SK-N-SH treated with all-trans-retinoic acid at 6 μM for 48 hours (cell line): ENCODE results near the gene FRMD4A.

Experiments used
- ATAC-seq: fragments of 200-7000 bp; cut with Tn5 transposase; 3 replicates; pipeline ENCODE4 v1.9.1; 2020; ENCODE audit warnings: mild to moderate bottlenecking, moderate library complexity
- ARNTL ChIP-seq: fragments of 450-650 bp; formaldehyde crosslinking; IDR thresholded peaks from 2 replicates; pipeline ENCODE4 v1.5.0; 2020; ENCODE audit warnings: low read depth, mild to moderate bottlenecking, moderate library complexity, borderline replicate concordance
- BACH2 ChIP-seq: fragments of 250-450 bp; sonication (Bioruptor Pico); IDR thresholded peaks from 2 replicates; pipeline ENCODE4 v1.9.0; 2021; ENCODE audit warnings: mild to moderate bottlenecking, borderline replicate concordance
- CSDC2 ChIP-seq: fragments of 250-450 bp; sonication (Bioruptor Pico); IDR thresholded peaks from 2 replicates; pipeline ENCODE4 v1.5.0; 2020; ENCODE audit warnings: mild to moderate bottlenecking, moderate library complexity
- CSRNP3 ChIP-seq: fragments of 250-450 bp; sonication (Bioruptor Pico); IDR thresholded peaks from 2 replicates; pipeline ENCODE4 v1.5.1; 2021; ENCODE audit warnings: mild to moderate bottlenecking, moderate library complexity
- ESRRG ChIP-seq: fragments of 250-450 bp; sonication (Bioruptor Pico); IDR thresholded peaks from 2 replicates; pipeline ENCODE4 v1.6.1; 2021; ENCODE audit warnings: mild to moderate bottlenecking
- GLIS3 ChIP-seq: fragments of 250-450 bp; sonication (Bioruptor Pico); IDR thresholded peaks from 2 replicates; pipeline ENCODE4 v1.5.0; 2020; ENCODE audit warnings: mild to moderate bottlenecking, moderate library complexity
- ISL1 ChIP-seq: fragments of 250-450 bp; sonication (Bioruptor Pico); IDR thresholded peaks from 2 replicates; pipeline ENCODE4 v2.1.2; 2022; ENCODE audit warnings: mild to moderate bottlenecking, moderate library complexity
- OSR1 ChIP-seq: fragments of 250-450 bp; sonication (Bioruptor Pico); IDR thresholded peaks from 2 replicates; pipeline ENCODE4 v1.8.0; 2022; ENCODE audit warnings: moderate library complexity, mild to moderate bottlenecking, inconsistent platforms
- PATZ1 ChIP-seq: fragments of 250-450 bp; sonication (Bioruptor Pico); IDR thresholded peaks from 2 replicates; pipeline ENCODE4 v1.8.0; 2020; ENCODE audit warnings: mild to moderate bottlenecking, moderate library complexity, borderline replicate concordance
- POU6F1 ChIP-seq: fragments of 250-450 bp; sonication (Bioruptor Pico); IDR thresholded peaks from 2 replicates; pipeline ENCODE4 v1.8.0; 2021; ENCODE audit warnings: low read depth, mild to moderate bottlenecking, moderate library complexity, borderline replicate concordance
- PPARA ChIP-seq: fragments of 250-450 bp; sonication (Bioruptor Pico); IDR thresholded peaks from 2 replicates; pipeline ENCODE4 v1.5.0; 2020; ENCODE audit warnings: mild to moderate bottlenecking, borderline replicate concordance
- RARB ChIP-seq: fragments of 250-450 bp; sonication (Bioruptor Pico); IDR thresholded peaks from 2 replicates; pipeline ENCODE4 v1.8.0; 2021; ENCODE audit warnings: mild to moderate bottlenecking, moderate library complexity
- SNAI2 ChIP-seq: fragments of 250-450 bp; sonication (Bioruptor Pico); IDR thresholded peaks from 2 replicates; pipeline ENCODE4 v1.5.0; 2020; ENCODE audit warnings: mild to moderate bottlenecking, moderate library complexity
- TOX ChIP-seq: fragments of 250-450 bp; sonication (Bioruptor Pico); IDR thresholded peaks from 2 replicates; pipeline ENCODE4 v1.8.0; 2021; ENCODE audit warnings: mild to moderate bottlenecking, moderate library complexity, borderline replicate concordance
- TSHZ2 ChIP-seq: fragments of 250-450 bp; sonication (Bioruptor Pico); IDR thresholded peaks from 2 replicates; pipeline ENCODE4 v1.5.0; 2020; ENCODE audit warnings: mild to moderate bottlenecking, moderate library complexity
- ZC3H10 ChIP-seq: fragments of 250-450 bp; sonication (Bioruptor Pico); IDR thresholded peaks from 2 replicates; pipeline ENCODE4 v1.5.1; 2021; ENCODE audit warnings: mild to moderate bottlenecking, moderate library complexity
- ZFP30 ChIP-seq: fragments of 450-650 bp; formaldehyde crosslinking; IDR thresholded peaks from 2 replicates; pipeline ENCODE4 v1.5.0; 2022; ENCODE audit warnings: mild to moderate bottlenecking, moderate library complexity
- ZNF565 ChIP-seq: fragments of 450-650 bp; formaldehyde crosslinking; conservative IDR thresholded peaks from 2 replicates; pipeline ENCODE4 v1.5.0; 2020; ENCODE audit warnings: low read depth, mild to moderate bottlenecking, moderate library complexity
- ZNF70 ChIP-seq: fragments of 450-650 bp; formaldehyde crosslinking; IDR thresholded peaks from 2 replicates; pipeline ENCODE4 v1.5.0; 2020; ENCODE audit warnings: mild to moderate bottlenecking, moderate library complexity
- ZNF8 ChIP-seq: fragments of 450-650 bp; formaldehyde crosslinking; IDR thresholded peaks from 2 replicates; pipeline ENCODE4 v1.5.0; 2020; ENCODE audit warnings: mild to moderate bottlenecking, moderate library complexity

FRMD4A gene

GRCh38 chr10:14282276-14282675 lies 48.4 kb downstream of the FRMD4A start:
- no peak for ATAC-seq
- no peak for TF ChIP-seq ZFP30 (CRISPR knock-in tag)
- TF ChIP-seq SNAI2 (CRISPR knock-in tag): no peak
- no peak for TF ChIP-seq ZNF565 (CRISPR knock-in tag)
- no peak for TF ChIP-seq PPARA

- TF ChIP-seq PPARA: no peak
- TF ChIP-seq PATZ1 (CRISPR knock-in tag): no peak
- no peak for TF ChIP-seq GLIS3
- TF ChIP-seq ISL1 (CRISPR knock-in tag): no peak
- no peak for TF ChIP-seq TOX (CRISPR knock-in tag)
- TF ChIP-seq ZFP30 (CRISPR knock-in tag): no peak
- TF ChIP-seq SNAI2 (CRISPR knock-in tag): no peak
- TF ChIP-seq ESRRG (CRISPR knock-in tag): no peak
- no peak for ATAC-seq
Measured at GRCh38 chr10:14278533-14278932, 52.2 kb downstream of the FRMD4A start.

GRCh38 chr10:14276210-14276609 lies 54.5 kb downstream of the FRMD4A start:
- TF ChIP-seq RARB (CRISPR knock-in tag) (no peak), ZNF70 (CRISPR knock-in tag) (no peak), POU6F1 (no peak), ZNF8 (CRISPR knock-in tag) (no peak), ZC3H10 (CRISPR knock-in tag) (no peak), SNAI2 (CRISPR knock-in tag) (no peak), TSHZ2 (CRISPR knock-in tag) (no peak), TOX (CRISPR knock-in tag) (no peak), ESRRG (CRISPR knock-in tag) (no peak), ARNTL (CRISPR knock-in tag) (no peak), PPARA (no peak), BACH2 (CRISPR knock-in tag) (no peak), ZFP30 (CRISPR knock-in tag) (no peak), CSDC2 (CRISPR knock-in tag) (no peak), ISL1 (CRISPR knock-in tag) (no peak), CSRNP3 (CRISPR knock-in tag) (no peak), PATZ1 (CRISPR knock-in tag) (no peak), OSR1 (no peak)
- TF ChIP-seq, all 23 proteins: peak for 0
- no peak for ATAC-seq
